HUES48 (cell line): ENCODE results near the gene ANKZF1.
"Not testable (repeated sequence)": the region's sequence is repeated elsewhere in the genome, so short reads cannot be mapped to it uniquely, and the experiment has no call there.

ENCODE experiments used
- H3K27ac ChIP-seq: one replicate; pipeline ENCODE4 v1.7.0; 2013; ENCODE audit warnings: low read depth, low read length, inconsistent platforms
- H3K27me3 ChIP-seq: 2 replicates; pipeline ENCODE4 v1.6.1; 2013; ENCODE audit warnings: mild to moderate bottlenecking, low read length; ENCODE audit not compliant: control insufficient read depth, insufficient read depth
- H3K36me3 ChIP-seq: 2 replicates; pipeline ENCODE4 v1.6.1; 2013; ENCODE audit warnings: low read length; ENCODE audit not compliant: control insufficient read depth, insufficient read depth
- H3K4me1 ChIP-seq: 2 replicates; pipeline ENCODE4 v1.6.1; 2013; ENCODE audit warnings: mild to moderate bottlenecking, low read length; ENCODE audit not compliant: control insufficient read depth, insufficient read depth
- H3K4me3 ChIP-seq: 2 replicates; pipeline ENCODE4 v1.5.1; 2013; ENCODE audit warnings: mild to moderate bottlenecking, low read depth, low read length
- H3K9ac ChIP-seq: 2 replicates; pipeline ENCODE4 v1.6.1; 2013; ENCODE audit warnings: mild to moderate bottlenecking, low read depth, low read length, moderate library complexity
- H3K9me3 ChIP-seq: 2 replicates; pipeline ENCODE4 v1.6.1; 2013; ENCODE audit warnings: low read length; ENCODE audit not compliant: control insufficient read depth, insufficient read depth

Gene ANKZF1

GRCh38 chr2:219199470-219200211 is 30.0 kb upstream of the ANKZF1 start:
- H3K36me3 ChIP-seq, result no peaks in the 10 kb centered on the region
- H3K27me3 ChIP-seq, result no peaks in the 10 kb centered on the region
- H3K4me3 ChIP-seq, result no peak overlapping the region
- H3K4me1 ChIP-seq, result no peaks in the 10 kb centered on the region
- H3K27ac ChIP-seq, result no peak overlapping the region
- H3K9me3 ChIP-seq, result no peaks in the 10 kb centered on the region
- H3K9ac ChIP-seq, result no peak overlapping the region

- H3K9ac ChIP-seq, result not testable (repeated sequence)
These were observed 28.9 kb upstream of the ANKZF1 start for GRCh38 chr2:219200502-219201326.

GRCh38 chr2:219201331-219201730 is 28.3 kb upstream of the ANKZF1 start:
- not testable (repeated sequence) for H3K27ac ChIP-seq, H3K4me1 ChIP-seq

More at GRCh38 chr2:219200502-219201326, 28.9 kb upstream of the ANKZF1 start:
- not testable (repeated sequence) for H3K4me1 ChIP-seq, H3K27ac ChIP-seq, H3K27me3 ChIP-seq, H3K4me3 ChIP-seq, H3K9me3 ChIP-seq, H3K36me3 ChIP-seq

GRCh38 chr2:219204425-219205164 is 25.0 kb upstream of the ANKZF1 start:
- H3K4me3 ChIP-seq, result no peak overlapping the region
- H3K4me1 ChIP-seq, result 0 out of 2 replicates have a peak, but pooled peaks cover 5% of the 10 kb centered on the region
- no peak overlapping the region for H3K9ac ChIP-seq
- H3K27me3 ChIP-seq, result no peaks in the 10 kb centered on the region
- H3K9me3 ChIP-seq, result no peaks in the 10 kb centered on the region
- H3K36me3 ChIP-seq, result peaks cover 19% of the 10 kb centered on the region
- no peak overlapping the region for H3K27ac ChIP-seq

More at GRCh38 chr2:219201331-219201730, 28.3 kb upstream of the ANKZF1 start:
- H3K9me3 ChIP-seq, H3K4me3 ChIP-seq, H3K27me3 ChIP-seq, H3K9ac ChIP-seq, H3K36me3 ChIP-seq: not testable (repeated sequence)

GRCh38 chr2:219205165-219205538 is 24.5 kb upstream of the ANKZF1 start:
- Histone ChIP-seq H3K9ac (no peak overlapping the region), H3K27ac (no peak overlapping the region), H3K36me3 (peaks cover 24% of the 10 kb centered on the region), H3K4me3 (no peak overlapping the region), H3K27me3 (no peaks in the 10 kb centered on the region), H3K4me1 (0 out of 2 replicates have a peak, but pooled peaks cover 5% of the 10 kb centered on the region), H3K9me3 (no peaks in the 10 kb centered on the region)

GRCh38 chr2:219205981-219206327 is 23.7 kb upstream of the ANKZF1 start:
- H3K36me3 ChIP-seq, result peaks cover 32% of the 10 kb centered on the region
- H3K9ac ChIP-seq, result peak overlapping the region; percentile 47; the same call in 1 of the 2 replicates
- no peaks in the 10 kb centered on the region for H3K27me3 ChIP-seq
- peak overlapping the region; percentile 72 for H3K4me3 ChIP-seq
- no peaks in the 10 kb centered on the region for H3K9me3 ChIP-seq
- no peak overlapping the region for H3K27ac ChIP-seq
- 0 out of 2 replicates have a peak, but pooled peaks cover 5% of the 10 kb centered on the region for H3K4me1 ChIP-seq

- no peaks in the 10 kb centered on the region for H3K27me3 ChIP-seq
- peaks cover 36% of the 10 kb centered on the region for H3K36me3 ChIP-seq
- H3K4me3 ChIP-seq, result peak within 1 kb of the TSS; percentile 72
- H3K4me1 ChIP-seq, result 0 out of 2 replicates have a peak, but pooled peaks cover 5% of the 10 kb centered on the region
- H3K9me3 ChIP-seq, result no peaks in the 10 kb centered on the region
- H3K27ac ChIP-seq, result peak within 1 kb of the TSS; percentile 91
- H3K9ac ChIP-seq, result peak within 1 kb of the TSS; percentile 47
These were observed 23.1 kb upstream of the ANKZF1 start, which contains the start of gene ZFAND2B for GRCh38 chr2:219206328-219207133. Gene ZFAND2B, plus strand, starts transcription at chr2:219206782. Its CDS starts 206 bp downstream, at chr2:219206988.

GRCh38 chr2:219207134-219207883 is 22.3 kb upstream of the ANKZF1 start:
- Histone ChIP-seq H3K4me1 (0 out of 2 replicates have a peak, but pooled peaks cover 5% of the 10 kb centered on the region), H3K27ac (peak overlapping the region; percentile 91), H3K9ac (no peak overlapping the region), H3K9me3 (no peaks in the 10 kb centered on the region), H3K36me3 (peaks cover 40% of the 10 kb centered on the region), H3K27me3 (no peaks in the 10 kb centered on the region), H3K4me3 (peak overlapping the region; percentile 72)

- Histone ChIP-seq H3K9me3 (no peaks in the 10 kb centered on the region), H3K27me3 (no peaks in the 10 kb centered on the region), H3K9ac (no peak overlapping the region), H3K4me3 (no peak overlapping the region), H3K27ac (no peak overlapping the region), H3K36me3 (peaks cover 47% of the 10 kb centered on the region), H3K4me1 (0 out of 2 replicates have a peak, but pooled peaks cover 5% of the 10 kb centered on the region)
These were observed 21.5 kb upstream of the ANKZF1 start for GRCh38 chr2:219207884-219208740.
